Measurements from ENCODE around the gene RNF181.

Gene RNF181

DNA sequence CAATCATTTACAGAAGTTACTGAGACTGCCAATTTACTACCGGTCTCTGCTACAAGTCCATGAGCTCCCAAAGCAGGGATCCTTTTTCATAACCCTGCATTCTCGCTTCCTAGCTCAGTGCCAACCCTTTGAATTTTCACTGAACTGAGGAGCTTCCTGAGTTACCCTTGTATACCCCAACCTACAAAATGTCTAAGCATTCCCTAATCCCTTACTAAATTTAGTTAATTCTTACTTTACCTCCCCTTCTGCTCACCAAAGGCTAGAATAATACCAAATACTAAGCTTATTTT lies 47.0 kb upstream of the RNF181 start:
- Histone ChIP-seq H3K9ac (no peak overlapping the region), H3K4me1 (peaks cover 12% of the 10 kb centered on the region), H3K27ac (no peak overlapping the region), H3K4me3 (ENCODE audit: low read depth, low read length) (no peak overlapping the region), H2AFZ (no peak overlapping the region), H3K36me3 (ENCODE audit: control insufficient read depth, insufficient read depth, low read length) (no peaks in the 10 kb centered on the region), H3K27me3 (ENCODE audit: control insufficient read depth, insufficient read depth, low read length) (no peaks in the 10 kb centered on the region), H3K4me2 (ENCODE audit: low read length) (no peak overlapping the region), H3K79me2 (no peaks in the 10 kb centered on the region), H3K9me3 (ENCODE audit: control insufficient read depth, low read length) (no peaks in the 10 kb centered on the region)
- TF ChIP-seq, protein P1, sequence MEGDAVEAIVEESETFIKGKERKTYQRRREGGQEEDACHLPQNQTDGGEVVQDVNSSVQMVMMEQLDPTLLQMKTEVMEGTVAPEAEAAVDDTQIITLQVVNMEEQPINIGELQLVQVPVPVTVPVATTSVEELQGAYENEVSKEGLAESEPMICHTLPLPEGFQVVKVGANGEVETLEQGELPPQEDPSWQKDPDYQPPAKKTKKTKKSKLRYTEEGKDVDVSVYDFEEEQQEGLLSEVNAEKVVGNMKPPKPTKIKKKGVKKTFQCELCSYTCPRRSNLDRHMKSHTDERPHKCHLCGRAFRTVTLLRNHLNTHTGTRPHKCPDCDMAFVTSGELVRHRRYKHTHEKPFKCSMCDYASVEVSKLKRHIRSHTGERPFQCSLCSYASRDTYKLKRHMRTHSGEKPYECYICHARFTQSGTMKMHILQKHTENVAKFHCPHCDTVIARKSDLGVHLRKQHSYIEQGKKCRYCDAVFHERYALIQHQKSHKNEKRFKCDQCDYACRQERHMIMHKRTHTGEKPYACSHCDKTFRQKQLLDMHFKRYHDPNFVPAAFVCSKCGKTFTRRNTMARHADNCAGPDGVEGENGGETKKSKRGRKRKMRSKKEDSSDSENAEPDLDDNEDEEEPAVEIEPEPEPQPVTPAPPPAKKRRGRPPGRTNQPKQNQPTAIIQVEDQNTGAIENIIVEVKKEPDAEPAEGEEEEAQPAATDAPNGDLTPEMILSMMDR (IDR thresholded peaks at IDR 0.05), result no peak

DNA sequence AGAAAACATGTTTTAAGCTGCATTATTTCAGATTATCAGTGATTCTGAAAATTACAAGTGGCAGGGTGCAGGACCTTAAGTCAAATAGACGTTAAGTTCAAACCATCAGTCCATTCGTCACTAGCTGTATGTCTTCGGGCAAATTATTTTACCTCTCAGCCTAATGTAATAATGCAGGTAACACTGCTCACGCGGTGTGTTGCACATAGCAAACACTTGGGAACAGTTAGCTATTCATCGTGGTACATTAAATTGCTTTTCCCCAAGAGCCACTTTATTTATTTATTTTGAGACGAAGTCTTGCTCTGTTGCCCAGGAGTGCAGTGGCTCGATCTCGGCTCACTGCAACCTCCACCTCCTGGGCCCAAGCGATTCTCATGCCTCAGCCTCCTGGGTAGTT lies 46.5 kb upstream of the RNF181 start:
- no peak overlapping the region for H3K27ac ChIP-seq
- H3K4me1 ChIP-seq, result peaks cover 12% of the 10 kb centered on the region
- H3K79me2 ChIP-seq, result no peaks in the 10 kb centered on the region
- H3K4me2 ChIP-seq (ENCODE audit: low read length), result no peak overlapping the region
- no peak overlapping the region for H2AFZ ChIP-seq
- TF ChIP-seq, protein P1 (IDR thresholded peaks at IDR 0.05), result no peak
- H3K4me3 ChIP-seq (ENCODE audit: low read depth, low read length), result no peak overlapping the region
- H3K9me3 ChIP-seq (ENCODE audit: control insufficient read depth, low read length), result no peaks in the 10 kb centered on the region
- no peaks in the 10 kb centered on the region for H3K27me3 ChIP-seq (ENCODE audit: control insufficient read depth, insufficient read depth, low read length)
- H3K36me3 ChIP-seq (ENCODE audit: control insufficient read depth, insufficient read depth, low read length), result no peaks in the 10 kb centered on the region
- H3K9ac ChIP-seq, result no peak overlapping the region

DNA sequence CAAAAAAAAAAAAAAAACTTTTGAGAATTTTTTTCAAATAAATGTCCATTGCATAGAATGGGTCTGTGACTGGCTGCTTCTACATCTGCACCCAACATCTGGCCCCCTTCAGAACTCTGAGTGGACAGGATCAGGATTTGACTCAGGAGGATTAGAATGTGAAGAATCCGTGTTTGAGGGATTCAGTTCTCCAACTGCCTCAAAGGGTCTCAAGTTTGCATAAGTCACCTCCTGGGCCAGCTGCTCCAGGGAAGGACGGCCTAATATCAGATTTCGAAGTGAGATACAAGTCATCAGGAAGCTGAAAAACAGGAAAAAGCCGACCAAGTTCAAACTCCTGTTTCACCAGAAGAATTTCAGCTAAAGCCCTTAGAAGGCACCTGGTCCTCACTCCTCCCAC lies 45.7 kb upstream of the RNF181 start:
- Histone ChIP-seq H3K4me3 (ENCODE audit: low read depth, low read length) (no peak overlapping the region), H3K27me3 (ENCODE audit: control insufficient read depth, insufficient read depth, low read length) (no peaks in the 10 kb centered on the region), H3K4me1 (peaks cover 12% of the 10 kb centered on the region), H2AFZ (no peak overlapping the region), H3K79me2 (no peaks in the 10 kb centered on the region), H3K27ac (no peak overlapping the region), H3K9me3 (ENCODE audit: control insufficient read depth, low read length) (no peaks in the 10 kb centered on the region), H3K4me2 (ENCODE audit: low read length) (no peak overlapping the region), H3K36me3 (ENCODE audit: control insufficient read depth, insufficient read depth, low read length) (no peaks in the 10 kb centered on the region), H3K9ac (no peak overlapping the region)
- TF ChIP-seq, protein P1 (IDR thresholded peaks at IDR 0.05), result no peak

DNA sequence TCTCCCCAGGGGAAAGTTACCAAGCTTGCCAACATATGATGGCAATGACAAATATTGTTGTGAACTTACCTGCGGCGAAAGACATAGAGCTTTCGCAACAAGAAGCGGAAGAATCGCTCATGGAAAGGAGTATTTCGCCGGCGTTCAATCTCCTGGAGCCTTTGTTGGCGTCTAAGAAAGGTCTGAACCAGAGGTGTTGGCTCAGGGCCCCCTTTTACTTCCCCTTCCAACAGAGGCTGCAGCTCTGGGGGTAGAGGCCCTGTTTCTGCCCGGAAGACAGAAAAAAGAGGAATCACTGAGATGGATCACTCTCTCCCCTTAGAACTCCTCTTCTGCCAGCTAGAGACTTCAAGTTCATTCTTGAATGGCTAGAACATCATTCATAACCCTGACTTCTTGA lies 45.1 kb upstream of the RNF181 start:
- H3K4me3 ChIP-seq (ENCODE audit: low read depth, low read length), result no peak overlapping the region
- no peaks in the 10 kb centered on the region for H3K9me3 ChIP-seq (ENCODE audit: control insufficient read depth, low read length)
- no peaks in the 10 kb centered on the region for H3K79me2 ChIP-seq
- H3K27me3 ChIP-seq (ENCODE audit: control insufficient read depth, insufficient read depth, low read length), result no peaks in the 10 kb centered on the region
- peaks cover 8% of the 10 kb centered on the region for H3K4me1 ChIP-seq
- TF ChIP-seq, protein P1 (IDR thresholded peaks at IDR 0.05), result no peak
- no peaks in the 10 kb centered on the region for H3K36me3 ChIP-seq (ENCODE audit: control insufficient read depth, insufficient read depth, low read length)
- no peak overlapping the region for H3K9ac ChIP-seq
- H2AFZ ChIP-seq, result no peak overlapping the region
- no peak overlapping the region for H3K4me2 ChIP-seq (ENCODE audit: low read length)
- H3K27ac ChIP-seq, result no peak overlapping the region

DNA sequence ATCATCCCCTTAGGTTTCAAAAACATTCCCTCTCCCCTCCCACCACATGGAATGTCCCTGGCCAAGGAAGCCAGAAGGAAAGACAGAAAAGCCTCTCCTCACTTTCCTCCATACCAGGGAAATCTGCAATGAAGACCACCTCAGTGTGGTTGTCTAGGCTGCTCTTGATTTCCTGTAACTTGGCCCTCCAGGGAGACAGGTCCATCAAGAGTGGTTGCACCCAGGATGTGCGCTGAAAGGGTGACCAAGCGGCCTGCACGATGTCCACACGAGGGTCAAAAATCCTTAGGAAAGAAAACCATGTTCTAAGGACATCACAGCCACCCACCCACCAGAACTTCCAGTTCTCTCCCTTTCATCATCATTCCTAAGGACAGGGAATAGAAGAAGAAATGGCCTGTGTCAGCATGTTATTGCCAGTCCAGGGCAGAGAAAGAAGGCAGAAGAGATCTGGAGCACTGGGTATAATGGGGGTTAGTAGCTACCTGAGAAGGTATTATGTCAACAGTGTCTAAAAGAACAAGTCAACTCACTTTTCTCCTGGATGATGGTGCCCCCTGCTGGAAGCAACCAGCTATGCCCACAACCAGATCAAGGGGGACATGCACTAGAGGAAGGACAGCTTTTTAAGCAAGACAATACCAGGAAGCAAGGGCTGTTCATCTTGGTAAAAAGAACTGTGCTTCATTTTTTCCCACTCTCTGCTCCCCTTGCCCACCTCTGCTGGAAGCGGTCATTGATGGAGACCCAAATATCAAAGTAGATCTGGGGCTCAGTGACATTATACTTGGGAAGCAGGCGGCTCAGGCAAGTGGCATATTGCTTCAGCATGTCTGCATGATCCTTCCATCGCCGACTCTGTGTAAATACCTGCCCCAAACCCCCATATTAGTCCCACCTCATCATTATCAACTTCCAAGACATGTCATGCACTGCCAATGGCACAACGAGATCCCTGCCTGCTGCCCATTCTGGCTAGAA lies 43.6 kb upstream of the RNF181 start:
- H3K4me3 ChIP-seq (ENCODE audit: low read depth, low read length), result no peak overlapping the region
- H3K27me3 ChIP-seq (ENCODE audit: control insufficient read depth, insufficient read depth, low read length), result no peaks in the 10 kb centered on the region
- no peaks in the 10 kb centered on the region for H3K36me3 ChIP-seq (ENCODE audit: control insufficient read depth, insufficient read depth, low read length)
- no peak overlapping the region for H3K9ac ChIP-seq
- no peak overlapping the region for H2AFZ ChIP-seq
- no peak overlapping the region for H3K27ac ChIP-seq
- no peak overlapping the region for H3K4me2 ChIP-seq (ENCODE audit: low read length)
- no peaks in the 10 kb centered on the region for H3K79me2 ChIP-seq
- peaks cover 8% of the 10 kb centered on the region for H3K4me1 ChIP-seq
- no peaks in the 10 kb centered on the region for H3K9me3 ChIP-seq (ENCODE audit: control insufficient read depth, low read length)
- TF ChIP-seq, protein P1 (IDR thresholded peaks at IDR 0.05), result peak; percentile 95

All from parathyroid adenoma (tissue), 2 donors.